Raji (cell line): ENCODE measurements around the gene MTCL1.

Source experiments
- POLR2A ChIP-seq: IDR thresholded peaks from 2 replicates; pipeline ENCODE4 v1.6.1; 2011; ENCODE audit warnings: low read depth, low read length, control low read depth; ENCODE audit not compliant: insufficient read depth

MTCL1 gene

GRCh38 chr18:8813611-8814010 lies 108.3 kb downstream of the MTCL1 start:
- TF ChIP-seq POLR2A, result no peak

GRCh38 chr18:8814206-8814605 lies 108.8 kb downstream of the MTCL1 start:
- TF ChIP-seq POLR2A, result no peak

GRCh38 chr18:8816220-8816619 lies 110.9 kb downstream of the MTCL1 start:
- no peak for TF ChIP-seq POLR2A

- no peak for TF ChIP-seq POLR2A
Measured at GRCh38 chr18:8816816-8817215, 111.5 kb downstream of the MTCL1 start.

GRCh38 chr18:8818982-8819381 lies 113.6 kb downstream of the MTCL1 start:
- no peak for TF ChIP-seq POLR2A

- TF ChIP-seq POLR2A, result no peak
Measured at GRCh38 chr18:8820396-8821082, 115.2 kb downstream of the MTCL1 start.

GRCh38 chr18:8821083-8821465 lies 115.7 kb downstream of the MTCL1 start:
- TF ChIP-seq POLR2A, result no peak

- no peak for TF ChIP-seq POLR2A
Measured at GRCh38 chr18:8821531-8821930, 116.2 kb downstream of the MTCL1 start.

GRCh38 chr18:8822643-8823042 lies 117.3 kb downstream of the MTCL1 start:
- no peak for TF ChIP-seq POLR2A

GRCh38 chr18:8823530-8823929 lies 118.2 kb downstream of the MTCL1 start:
- TF ChIP-seq POLR2A, result no peak

- TF ChIP-seq POLR2A, result no peak
Measured at GRCh38 chr18:8824846-8825245, 119.5 kb downstream of the MTCL1 start.

- TF ChIP-seq POLR2A, result no peak
Measured at GRCh38 chr18:8825273-8825672, 119.9 kb downstream of the MTCL1 start.

- no peak for TF ChIP-seq POLR2A
Measured at GRCh38 chr18:8825729-8826375, 120.5 kb downstream of the MTCL1 start.

- no peak for TF ChIP-seq POLR2A
Measured at GRCh38 chr18:8826514-8826913, 121.2 kb downstream of the MTCL1 start.

- TF ChIP-seq POLR2A, result no peak
Measured at GRCh38 chr18:8826971-8827370, 121.6 kb downstream of the MTCL1 start.

- TF ChIP-seq POLR2A, result no peak
Measured at GRCh38 chr18:8828300-8828699, 122.9 kb downstream of the MTCL1 start.

GRCh38 chr18:8828798-8829197 lies 123.4 kb downstream of the MTCL1 start:
- TF ChIP-seq POLR2A, result no peak
